Choroid plexus epithelial cell (primary cell): ENCODE measurements around the gene TESK2.
"Not testable (repeated sequence)": the region's sequence is repeated elsewhere in the genome, so short reads cannot be mapped to it uniquely, and the experiment has no call there.

Experiments used
- DNase-seq: peaks from one replicate; pipeline ENCODE4 v3.0.0-alpha.2; 2010; ENCODE audit warnings: low read depth
- H3K4me3 ChIP-seq: 2 replicates; pipeline ENCODE4 v1.5.1; 2011; ENCODE audit warnings: low read depth, mild to moderate bottlenecking, control low read depth, low read length, moderate library complexity
- TF ChIP-seq, protein P1 (sequence below): conservative IDR thresholded peaks from 2 replicates; pipeline ENCODE4 v1.5.1; 2011; ENCODE audit warnings: low read depth, mild to moderate bottlenecking, control low read depth, inconsistent platforms, low read length, moderate library complexity

TESK2 gene, protein sequence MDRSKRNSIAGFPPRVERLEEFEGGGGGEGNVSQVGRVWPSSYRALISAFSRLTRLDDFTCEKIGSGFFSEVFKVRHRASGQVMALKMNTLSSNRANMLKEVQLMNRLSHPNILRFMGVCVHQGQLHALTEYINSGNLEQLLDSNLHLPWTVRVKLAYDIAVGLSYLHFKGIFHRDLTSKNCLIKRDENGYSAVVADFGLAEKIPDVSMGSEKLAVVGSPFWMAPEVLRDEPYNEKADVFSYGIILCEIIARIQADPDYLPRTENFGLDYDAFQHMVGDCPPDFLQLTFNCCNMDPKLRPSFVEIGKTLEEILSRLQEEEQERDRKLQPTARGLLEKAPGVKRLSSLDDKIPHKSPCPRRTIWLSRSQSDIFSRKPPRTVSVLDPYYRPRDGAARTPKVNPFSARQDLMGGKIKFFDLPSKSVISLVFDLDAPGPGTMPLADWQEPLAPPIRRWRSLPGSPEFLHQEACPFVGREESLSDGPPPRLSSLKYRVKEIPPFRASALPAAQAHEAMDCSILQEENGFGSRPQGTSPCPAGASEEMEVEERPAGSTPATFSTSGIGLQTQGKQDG

GRCh38 chr1:45490626-45491486, at the start of gene TESK2:
TSS of gene TESK2 (minus strand) at chr1:45491163. CDS start at chr1:45457785, 33,378 bp downstream.
- peak within 1 kb of the TSS; percentile 72 for H3K4me3 ChIP-seq
- peak; percentile 100 for DNase-seq
- TF ChIP-seq, protein P1, sequence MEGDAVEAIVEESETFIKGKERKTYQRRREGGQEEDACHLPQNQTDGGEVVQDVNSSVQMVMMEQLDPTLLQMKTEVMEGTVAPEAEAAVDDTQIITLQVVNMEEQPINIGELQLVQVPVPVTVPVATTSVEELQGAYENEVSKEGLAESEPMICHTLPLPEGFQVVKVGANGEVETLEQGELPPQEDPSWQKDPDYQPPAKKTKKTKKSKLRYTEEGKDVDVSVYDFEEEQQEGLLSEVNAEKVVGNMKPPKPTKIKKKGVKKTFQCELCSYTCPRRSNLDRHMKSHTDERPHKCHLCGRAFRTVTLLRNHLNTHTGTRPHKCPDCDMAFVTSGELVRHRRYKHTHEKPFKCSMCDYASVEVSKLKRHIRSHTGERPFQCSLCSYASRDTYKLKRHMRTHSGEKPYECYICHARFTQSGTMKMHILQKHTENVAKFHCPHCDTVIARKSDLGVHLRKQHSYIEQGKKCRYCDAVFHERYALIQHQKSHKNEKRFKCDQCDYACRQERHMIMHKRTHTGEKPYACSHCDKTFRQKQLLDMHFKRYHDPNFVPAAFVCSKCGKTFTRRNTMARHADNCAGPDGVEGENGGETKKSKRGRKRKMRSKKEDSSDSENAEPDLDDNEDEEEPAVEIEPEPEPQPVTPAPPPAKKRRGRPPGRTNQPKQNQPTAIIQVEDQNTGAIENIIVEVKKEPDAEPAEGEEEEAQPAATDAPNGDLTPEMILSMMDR = no peak

DNA sequence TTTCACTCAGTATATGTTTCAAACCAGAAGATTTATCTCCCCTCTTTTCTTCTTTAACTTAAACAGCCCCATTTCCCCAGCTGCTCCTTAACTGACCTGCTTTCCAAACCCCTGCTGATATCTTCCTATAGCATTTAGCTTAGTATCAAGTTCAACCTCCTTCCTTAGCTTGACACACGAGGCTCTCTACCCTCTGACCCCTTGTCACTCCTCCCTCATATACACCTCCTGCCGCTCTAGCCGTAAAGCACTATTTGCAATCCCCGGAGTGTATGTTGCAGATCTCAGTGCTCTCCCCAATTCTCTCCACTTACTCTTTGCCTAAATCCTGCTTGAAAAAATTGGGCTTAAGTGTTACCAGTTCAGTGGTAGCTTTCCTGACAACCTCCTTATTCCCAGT, 45.9 kb upstream of the TESK2 start:
- no peak for DNase-seq
- H3K4me3 ChIP-seq = no peak overlapping the region
- TF ChIP-seq, protein P1 = no peak

GRCh38 chr1:45535988-45536766, 45.2 kb upstream of the TESK2 start:
- H3K4me3 ChIP-seq = no peak overlapping the region

GRCh38 chr1:45531873-45532272, 40.9 kb upstream of the TESK2 start:
- no peak for DNase-seq
- no peak overlapping the region for H3K4me3 ChIP-seq
- TF ChIP-seq, protein P1 = no peak

More at GRCh38 chr1:45535988-45536766, 45.2 kb upstream of the TESK2 start:
- DNase-seq = no peak
- TF ChIP-seq, protein P1 = no peak

DNA sequence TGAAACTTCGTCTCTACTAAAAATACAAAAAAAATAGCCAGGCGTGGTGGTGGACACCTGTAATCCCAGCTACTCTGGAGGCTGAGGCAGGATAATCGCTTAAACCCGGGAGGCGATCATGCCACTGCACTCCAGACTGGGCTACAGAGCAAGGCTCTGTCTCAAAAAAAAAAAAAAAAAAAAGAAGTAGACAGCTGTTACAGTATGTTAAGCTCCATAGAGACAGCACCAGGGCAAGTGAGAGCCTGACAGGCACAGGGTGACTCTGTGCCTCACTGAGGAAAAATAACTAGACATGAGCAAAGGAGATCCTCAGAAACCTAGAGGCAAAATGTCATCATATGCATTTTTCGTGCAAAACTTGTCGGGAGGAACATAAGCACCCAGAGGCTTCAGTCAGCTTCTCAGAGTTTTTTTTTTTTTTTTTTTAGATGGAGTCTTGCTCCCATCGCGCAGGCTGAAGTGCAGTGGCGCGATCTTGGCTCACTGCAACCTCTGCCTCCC, 39.7 kb upstream of the TESK2 start:
- no peak for DNase-seq
- H3K4me3 ChIP-seq = no peak overlapping the region
- TF ChIP-seq, protein P1 = no peak

DNA sequence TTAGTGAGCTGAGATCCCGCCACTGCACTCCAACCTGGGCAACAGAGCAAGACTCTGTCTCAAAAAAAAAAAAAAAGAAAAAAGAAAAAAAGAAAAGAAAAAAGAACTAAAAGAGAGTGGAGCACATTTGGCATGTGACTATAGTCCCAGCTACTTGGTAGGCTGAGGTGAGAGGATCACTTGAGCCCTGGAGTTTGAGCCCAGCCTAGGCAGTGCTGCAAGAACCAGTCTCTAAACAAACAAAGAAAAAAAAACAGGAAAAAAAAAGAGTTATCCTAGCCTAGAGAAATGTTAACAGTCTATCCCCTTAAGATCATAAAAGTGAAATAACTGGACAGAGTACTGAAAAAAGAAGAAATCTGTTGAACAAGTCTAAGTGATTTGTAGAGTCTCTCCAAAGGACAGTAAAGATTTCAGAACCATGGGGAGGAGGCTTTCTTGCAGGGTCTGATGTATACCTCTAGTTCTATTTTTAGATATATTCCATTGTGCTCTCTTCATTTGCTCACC, 35.2 kb upstream of the TESK2 start:
- H3K4me3 ChIP-seq = no peak overlapping the region
- no peak for DNase-seq
- TF ChIP-seq, protein P1 = no peak

DNA sequence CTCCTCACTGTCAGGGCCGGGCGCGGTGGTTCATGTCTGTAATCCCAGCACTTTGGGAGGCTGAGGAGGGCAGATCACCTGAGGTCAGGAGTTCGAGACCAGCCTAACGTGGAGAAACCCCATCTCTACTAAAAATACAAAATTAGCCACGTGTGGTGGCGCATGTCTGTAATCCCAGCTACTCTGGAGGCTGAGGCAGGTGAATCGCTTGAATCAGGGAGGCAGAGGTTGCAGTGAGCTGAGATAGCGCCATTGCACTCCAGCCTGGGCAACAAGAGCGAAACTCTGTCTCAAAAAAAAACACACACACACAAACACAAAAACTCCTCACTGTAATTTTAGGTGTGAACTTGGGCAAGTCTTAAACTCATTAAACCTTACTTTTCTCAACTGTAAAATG, 33.0 kb upstream of the TESK2 start:
- not testable (repeated sequence) for DNase-seq, H3K4me3 ChIP-seq

DNA sequence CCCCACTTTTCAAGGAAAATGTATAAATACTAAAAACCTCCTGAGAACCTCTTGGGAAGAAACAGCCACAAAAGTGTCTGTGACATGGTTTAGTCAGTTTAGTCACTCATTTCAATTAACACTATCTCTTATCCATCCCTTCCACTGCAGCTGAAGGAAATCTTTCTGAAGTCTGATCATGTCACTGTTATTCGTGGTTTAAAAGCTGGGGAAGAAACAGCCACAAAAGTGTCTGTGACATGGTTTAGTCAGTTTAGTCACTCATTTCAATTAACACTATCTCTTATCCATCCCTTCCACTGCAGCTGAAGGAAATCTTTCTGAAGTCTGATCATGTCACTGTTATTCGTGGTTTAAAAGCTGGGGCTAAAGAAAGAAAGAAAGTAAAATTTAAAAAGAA, 32.6 kb upstream of the TESK2 start:
- not testable (repeated sequence) for DNase-seq

More for the DNA sequence above, 32.6 kb upstream of the TESK2 start:
- not testable (repeated sequence) for H3K4me3 ChIP-seq
